Hematopoietic multipotent progenitor cell treated with erythropoietin and hydrocortisone succinate and interleukin-3 and kit ligand, for 8 days (in vitro differentiated cells): ENCODE measurements around the gene FAM20B.
A peak's percentile ranks its signal among the peaks of the same experiment; 100 is the strongest.
"Not testable (repeated sequence)": the region's sequence is repeated elsewhere in the genome, so short reads cannot be mapped to it uniquely, and the experiment has no call there.

Source experiments
- DNase-seq: peaks from one replicate; pipeline ENCODE4 v3.0.0-alpha.2; 2015

The FAM20B gene, protein sequence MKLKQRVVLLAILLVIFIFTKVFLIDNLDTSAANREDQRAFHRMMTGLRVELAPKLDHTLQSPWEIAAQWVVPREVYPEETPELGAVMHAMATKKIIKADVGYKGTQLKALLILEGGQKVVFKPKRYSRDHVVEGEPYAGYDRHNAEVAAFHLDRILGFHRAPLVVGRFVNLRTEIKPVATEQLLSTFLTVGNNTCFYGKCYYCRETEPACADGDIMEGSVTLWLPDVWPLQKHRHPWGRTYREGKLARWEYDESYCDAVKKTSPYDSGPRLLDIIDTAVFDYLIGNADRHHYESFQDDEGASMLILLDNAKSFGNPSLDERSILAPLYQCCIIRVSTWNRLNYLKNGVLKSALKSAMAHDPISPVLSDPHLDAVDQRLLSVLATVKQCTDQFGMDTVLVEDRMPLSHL

DNA sequence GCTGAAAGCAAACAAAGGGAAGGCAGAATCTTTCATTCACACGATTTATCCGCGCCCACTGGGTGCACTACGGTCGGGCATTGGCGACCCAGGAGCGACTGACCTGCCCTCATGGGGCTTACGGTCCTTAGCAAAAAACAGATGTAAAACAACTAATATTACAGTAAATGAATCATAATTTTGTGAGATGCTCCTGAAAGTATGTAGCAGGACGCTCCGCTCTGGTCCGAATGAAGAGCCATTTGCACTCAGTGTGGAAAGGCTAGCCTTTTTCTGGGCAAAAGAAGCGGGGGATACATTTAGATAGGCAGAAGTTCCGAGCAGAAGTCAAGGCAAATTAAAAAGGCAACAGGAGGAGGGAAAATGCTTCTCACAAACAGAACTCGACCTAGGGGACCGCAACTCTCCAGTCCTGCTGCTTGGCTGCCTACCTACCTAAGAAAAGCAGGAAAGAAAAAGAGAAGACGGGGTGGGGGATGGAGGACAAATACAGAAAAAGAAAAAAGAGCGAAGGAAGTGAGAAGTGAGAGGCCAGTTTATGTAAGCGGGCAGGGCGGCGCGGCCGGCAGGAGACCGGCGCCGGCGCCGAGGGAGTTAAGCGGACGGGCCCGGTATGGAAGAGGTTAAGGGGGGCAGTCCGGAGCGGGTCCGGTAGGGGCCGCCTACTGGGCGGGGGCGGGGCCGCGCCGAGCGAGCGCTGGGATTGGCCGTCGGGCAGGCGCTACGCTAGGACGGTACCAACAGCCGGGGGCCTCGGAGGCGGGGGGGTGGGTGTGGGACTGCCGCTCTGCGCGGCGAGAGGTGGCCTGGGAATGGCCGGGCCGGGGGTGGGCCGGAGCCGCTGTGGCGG, at the start of gene FAM20B:
FAM20B (plus strand) TSS at position 770 of the 850 bp plus-strand sequence. CDS start 17,954 bp downstream, outside the sequence.
- DNase-seq = peak; percentile 91

- DNase-seq = no peak
These were observed 49.2 kb upstream of the FAM20B start for GRCh38 chr1:178976541-178976940.

- no peak for DNase-seq
These were observed 39.5 kb upstream of the FAM20B start for GRCh38 chr1:178986204-178986603.

DNA sequence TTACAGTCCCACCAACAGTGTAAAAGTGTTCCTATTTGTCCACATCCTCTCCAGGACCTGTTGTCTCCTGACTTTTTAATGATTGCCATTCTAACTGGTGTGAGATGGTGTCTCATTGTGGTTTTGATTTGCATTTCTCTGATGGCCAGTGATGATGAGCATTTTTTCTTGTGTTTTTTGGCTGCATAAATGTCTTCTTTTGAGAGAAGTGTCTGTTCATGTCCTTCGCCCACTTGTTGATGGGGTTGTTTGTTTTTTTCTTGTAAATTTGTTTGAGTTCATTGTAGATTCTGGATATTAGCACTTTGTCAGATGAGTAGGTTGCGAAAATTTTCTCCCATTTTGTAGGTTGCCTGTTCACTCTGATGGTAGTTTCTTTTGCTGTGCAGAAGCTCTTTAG, 37.5 kb upstream of the FAM20B start:
- DNase-seq = not testable (repeated sequence)

GRCh38 chr1:178993559-178993958, 32.1 kb upstream of the FAM20B start:
- DNase-seq = no peak

GRCh38 chr1:178997428-178997827, 28.3 kb upstream of the FAM20B start:
- no peak for DNase-seq

GRCh38 chr1:178998295-178998694, 27.4 kb upstream of the FAM20B start:
- DNase-seq = no peak

DNA sequence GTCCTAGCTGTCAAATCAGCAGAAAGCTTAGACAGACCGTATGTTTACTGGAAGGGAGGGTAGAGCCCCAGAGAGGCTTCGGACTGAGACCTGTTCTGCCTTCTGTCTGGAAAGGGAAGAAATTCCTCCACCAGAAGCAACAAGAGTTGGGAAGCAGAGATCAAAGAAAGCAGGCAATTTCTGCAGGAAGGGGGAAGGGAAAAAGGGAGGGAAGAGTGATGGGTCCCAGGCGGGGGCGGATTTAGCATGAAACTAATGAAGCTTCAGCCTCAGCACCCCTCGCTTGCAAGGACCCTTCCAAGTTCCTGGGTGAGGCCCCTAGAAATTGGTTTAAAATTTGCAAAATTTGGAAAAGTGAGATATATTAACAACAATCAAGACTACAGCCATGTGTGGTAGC, 26.6 kb upstream of the FAM20B start:
- no peak for DNase-seq

GRCh38 chr1:179001451-179001850, 24.2 kb upstream of the FAM20B start:
- DNase-seq = no peak

DNA sequence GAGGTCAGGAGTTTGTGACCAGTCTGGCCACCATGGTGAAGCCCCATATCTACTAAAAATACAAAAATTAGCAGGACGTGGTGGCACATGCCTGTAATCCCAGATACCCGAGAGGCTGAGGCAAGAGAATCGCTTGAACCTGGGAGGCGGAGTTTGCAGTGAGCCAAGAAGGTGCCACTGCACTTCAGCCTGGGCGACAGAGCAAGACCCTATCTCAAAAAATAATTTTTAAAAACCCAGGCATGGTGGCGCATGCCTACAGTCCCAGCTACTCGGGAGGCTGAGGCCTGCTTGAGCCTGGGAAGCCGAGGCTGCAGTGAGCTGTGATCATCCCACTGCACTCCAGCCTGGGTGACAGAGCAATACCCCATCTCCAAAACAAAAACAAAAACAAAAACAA, 23.6 kb upstream of the FAM20B start:
- not testable (repeated sequence) for DNase-seq

- peak; percentile 78 for DNase-seq
These were observed 22.9 kb upstream of the FAM20B start for GRCh38 chr1:179002552-179003345.

GRCh38 chr1:179003512-179004066, 22.1 kb upstream of the FAM20B start:
- DNase-seq = no peak

- no peak for DNase-seq
These were observed 18.5 kb upstream of the FAM20B start for GRCh38 chr1:179007233-179007632.

- DNase-seq = no peak
These were observed 15.0 kb upstream of the FAM20B start for GRCh38 chr1:179010671-179011070.

- no peak for DNase-seq
These were observed 13.7 kb upstream of the FAM20B start for GRCh38 chr1:179012038-179012437.

DNA sequence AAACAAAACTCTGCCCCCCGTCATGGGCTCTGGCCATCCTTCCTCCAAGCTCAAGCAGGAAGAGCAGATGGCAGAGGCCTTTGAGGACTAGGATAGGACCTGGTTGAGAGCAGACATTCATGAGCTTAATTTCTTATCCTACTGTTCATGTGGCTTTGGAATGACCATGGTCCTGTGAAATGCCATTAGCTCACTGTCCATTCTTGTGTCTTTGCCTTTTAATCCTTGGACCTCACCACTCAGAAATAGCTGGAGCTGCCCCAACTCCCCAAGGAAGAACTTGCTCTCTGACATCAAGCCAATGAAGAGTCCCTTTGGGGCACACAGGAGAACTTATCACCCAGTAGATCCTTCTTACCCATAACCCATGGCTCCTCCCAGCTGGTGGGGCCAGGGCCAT, 11.6 kb upstream of the FAM20B start:
- peak; percentile 66 for DNase-seq

GRCh38 chr1:179015396-179015795, 10.3 kb upstream of the FAM20B start:
- peak; percentile 84 for DNase-seq

DNA sequence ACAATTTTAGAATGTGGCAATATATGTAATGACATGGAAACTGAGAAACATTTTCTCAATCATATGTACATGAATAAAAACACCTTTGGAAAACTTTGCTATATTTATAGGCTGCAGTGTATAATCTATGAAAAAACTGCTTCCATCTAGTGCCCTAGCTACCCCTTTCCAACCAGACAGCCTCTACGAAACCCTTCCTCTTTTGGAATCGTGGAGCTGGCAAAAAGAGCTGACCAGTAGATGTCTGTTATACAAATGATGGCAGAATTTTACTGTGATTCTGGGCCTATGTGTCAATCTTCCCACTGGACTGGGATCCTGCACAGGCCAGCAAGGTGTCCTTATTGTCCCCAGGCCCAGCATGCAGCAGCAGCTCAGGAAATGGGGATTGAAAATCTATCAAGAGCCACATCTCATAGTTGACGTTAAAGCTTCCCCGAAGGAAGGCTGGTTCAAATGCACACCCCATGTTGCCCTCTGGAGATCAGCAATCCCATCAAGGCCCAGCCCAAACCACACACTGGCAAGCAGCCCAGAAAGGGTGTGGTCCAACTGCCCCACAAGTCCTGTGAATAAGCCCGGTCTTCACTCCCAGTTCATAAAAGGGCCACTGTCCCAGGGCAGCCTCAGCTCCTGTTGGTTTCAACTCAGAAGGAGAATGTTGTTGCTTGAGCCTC, 8.8 kb upstream of the FAM20B start:
- peak; percentile 99 for DNase-seq

- DNase-seq = peak; percentile 58
These were observed 8.0 kb upstream of the FAM20B start for GRCh38 chr1:179017383-179018326.

- peak; percentile 78 for DNase-seq
These were observed 3.8 kb upstream of the FAM20B start for GRCh38 chr1:179021873-179022272.
